Upper lobe of left lung (tissue), 6 donors: ENCODE results near the gene CEACAM1. TPM values are rescaled to one million over a fixed set of nuclear protein-coding genes. Genes with fewer than 3 reads are reported as not detected.

Experiments
- ATAC-seq, 2 donors: fragments of 200-7000 bp; cut with Tn5 transposase; one replicate each; pipeline ENCODE4 v1.9.1; 2022; ENCODE audit warnings: mild to moderate bottlenecking in 2 of 2, moderate library complexity in 2 of 2; ENCODE audit not compliant: low FRiP score in 2 of 2
- DNase-seq, 2 donors: peaks; one replicate each; pipeline ENCODE4 v3.0.0-alpha.2; 2019 to 2020
- H3K27ac ChIP-seq, 4 donors: fragments of 200-600 bp; sonication (generic); one replicate each; pipeline ENCODE4 v1.5.1; 2016 to 2019
- H3K27me3 ChIP-seq, 4 donors: fragments of 200-600 bp; sonication (generic); one replicate each; pipeline ENCODE4 v1.5.1; 2017 to 2019
- H3K36me3 ChIP-seq, 4 donors: fragments of 200-600 bp; sonication (generic); one replicate each; pipeline ENCODE4 v1.5.1; 2016 to 2019
- H3K4me1 ChIP-seq, 4 donors: fragments of 200-600 bp; sonication (generic); one replicate each; pipeline ENCODE4 v1.5.1; 2018 to 2019
- H3K4me3 ChIP-seq, 4 donors: fragments of 200-600 bp; sonication (generic); one replicate each; pipeline ENCODE4 v1.5.1; 2017 to 2019; ENCODE audit warnings: mild to moderate bottlenecking in 2 of 4, moderate library complexity in 1 of 4
- H3K9me3 ChIP-seq, 4 donors: fragments of 200-600 bp; sonication (generic); one replicate each; pipeline ENCODE4 v1.5.1; 2018 to 2019
- CTCF ChIP-seq, 6 experiments: fragments of 450-650 bp in 4 of 6; fragments of 200-600 bp in 2 of 6; sonication (generic) in 2 of 6; IDR thresholded peaks; one replicate each; pipeline ENCODE4 v1.5.1; 2016 to 2019; ENCODE audit warnings: antibody characterized with exemption in 6 of 6
- EP300 ChIP-seq, 4 donors: sonication (generic); formaldehyde crosslinking; IDR thresholded peaks; one replicate each; pipeline ENCODE4 v1.5.1; 2017; ENCODE audit warnings: antibody characterized with exemption in 4 of 4, control low read depth in 2 of 4
- POLR2A ChIP-seq, 4 donors: fragments of 450-650 bp; IDR thresholded peaks; one replicate each; pipeline ENCODE4 v1.5.1; 2016 to 2017; ENCODE audit warnings: antibody characterized with exemption in 4 of 4, mild to moderate bottlenecking in 2 of 4
- POLR2AphosphoS5 ChIP-seq, 2 donors: sonication (generic); formaldehyde crosslinking; IDR thresholded peaks; one replicate each; pipeline ENCODE4 v1.5.1; 2017; ENCODE audit warnings: antibody characterized with exemption in 2 of 2
- WGBS, 2 donors: methylation state at CpG; one replicate each; pipeline ENCODE4 v1.1.5; 2017 to 2018; 5-methylcytosine and 5-hydroxymethylcytosine counted together
- total RNA-seq, 6 donors: library from RNA; depleted of rRNA in 4 of 6; stranded (reverse); fragments of >200 nt in 4 of 6; gene quantifications; one replicate each; pipeline versions ENCODE4 v1.1.0 to v1.2.1, GENCODE V29; 2016 to 2021
- donor health status: DM: no; HTN: no; CAD: no; lungs with moderate emphysema.
- donor health status: DM: no; HTN: yes; CAD: no; lungs with severe emphysema.

CEACAM1 gene
- total RNA-seq, 6 donors from 2014 or later: 7.3 to 11.9 (median 9.2) TPM

GRCh38 chr19:42521346-42522030, 6.8 kb downstream of the CEACAM1 start:
- Histone ChIP-seq H3K9me3 (no peaks in the 10 kb centered on the region), H3K27ac (no peak overlapping the region), H3K27me3 (no peaks in the 10 kb centered on the region), H3K4me3 (no peak overlapping the region), H3K36me3 (peaks cover 0 to 28% (median 4%) of the 10 kb centered on the region in 4 donors), H3K4me1 (peaks cover under 1 to 11% (median 6%) of the 10 kb centered on the region in 4 donors)
- TF ChIP-seq POLR2AphosphoS5 (IDR thresholded peaks at IDR 0.05): no peak
- 69 to 87% methylated on average over 2 to 6 of the region's 6 CpGs for WGBS, 2 donors
- DNase-seq (no peak), ATAC-seq (no peak)

GRCh38 chr19:42519108-42519507, 9.2 kb downstream of the CEACAM1 start:
- peaks cover 0 to 41% (median 4%) of the 10 kb centered on the region in 4 donors for H3K36me3 ChIP-seq
- no peaks in the 10 kb centered on the region for H3K9me3 ChIP-seq
- TF ChIP-seq EP300 (IDR thresholded peaks at IDR 0.05) (no peak), CTCF (IDR thresholded peaks at IDR 0.05) (no peak), POLR2AphosphoS5 (IDR thresholded peaks at IDR 0.05) (no peak), POLR2A (IDR thresholded peaks at IDR 0.05) (no peak)
- H3K27me3 ChIP-seq: no peaks in the 10 kb centered on the region
- DNase-seq: no peak
- no peaks in the 10 kb centered on the region for H3K4me1 ChIP-seq
- WGBS, 2 donors: 77 to 80% methylated on average over 3 of the region's 3 CpGs
- no peak overlapping the region for H3K27ac ChIP-seq
- ATAC-seq: no peak
- H3K4me3 ChIP-seq: no peak overlapping the region

- Histone ChIP-seq H3K36me3 (peaks cover 0 to 41% (median 4%) of the 10 kb centered on the region in 4 donors), H3K27me3 (no peaks in the 10 kb centered on the region), H3K4me3 (no peak overlapping the region), H3K4me1 (peaks cover 0 to 5% (median 0%) of the 10 kb centered on the region in 4 donors), H3K9me3 (no peaks in the 10 kb centered on the region), H3K27ac (no peak overlapping the region)
- WGBS, 2 donors: 96 to 97% methylated on average over 2 of the region's 2 CpGs
- ATAC-seq (no peak), DNase-seq (no peak)
- no peak for TF ChIP-seq POLR2A (IDR thresholded peaks at IDR 0.05)
- no peak for TF ChIP-seq CTCF (IDR thresholded peaks at IDR 0.05)
- TF ChIP-seq POLR2AphosphoS5 (IDR thresholded peaks at IDR 0.05): no peak
- no peak for TF ChIP-seq EP300 (IDR thresholded peaks at IDR 0.05)
These were observed 11.5 kb downstream of the CEACAM1 start for GRCh38 chr19:42516771-42517170.

- Histone ChIP-seq H3K4me1 (peaks cover 0 to 8% (median 0%) of the 10 kb centered on the region in 4 donors), H3K9me3 (no peaks in the 10 kb centered on the region), H3K27me3 (no peaks in the 10 kb centered on the region), H3K4me3 (no peak overlapping the region), H3K36me3 (peaks cover 0 to 38% (median 4%) of the 10 kb centered on the region in 4 donors), H3K27ac (no peak overlapping the region)
- ATAC-seq: no peak
- DNase-seq: no peak
- WGBS, 2 donors: 87 to 91% methylated on average over 7 of the region's 7 CpGs
- TF ChIP-seq CTCF (IDR thresholded peaks at IDR 0.05): no peak
- no peak for TF ChIP-seq POLR2AphosphoS5 (IDR thresholded peaks at IDR 0.05)
- TF ChIP-seq EP300 (IDR thresholded peaks at IDR 0.05): no peak
- TF ChIP-seq POLR2A (IDR thresholded peaks at IDR 0.05): no peak
These were observed 12.9 kb downstream of the CEACAM1 start for GRCh38 chr19:42515241-42515832.

GRCh38 chr19:42514449-42514848, 13.8 kb downstream of the CEACAM1 start:
- H3K4me3 ChIP-seq: no peak overlapping the region
- no peaks in the 10 kb centered on the region for H3K27me3 ChIP-seq
- DNase-seq: no peak
- TF ChIP-seq POLR2A (IDR thresholded peaks at IDR 0.05) (no peak), EP300 (IDR thresholded peaks at IDR 0.05) (no peak), CTCF (IDR thresholded peaks at IDR 0.05) (no peak), POLR2AphosphoS5 (IDR thresholded peaks at IDR 0.05) (no peak)
- no peaks in the 10 kb centered on the region for H3K9me3 ChIP-seq
- peaks cover 0 to 37% (median under 1%) of the 10 kb centered on the region in 4 donors for H3K36me3 ChIP-seq
- peaks cover 0 to 8% (median 0%) of the 10 kb centered on the region in 4 donors for H3K4me1 ChIP-seq
- no peak for ATAC-seq
- WGBS, 2 donors: 82 to 92% methylated on average over 1 of the region's 1 CpG
- H3K27ac ChIP-seq: no peak overlapping the region
